ENCODE data around the gene RPS14.

RPS14 gene

DNA sequence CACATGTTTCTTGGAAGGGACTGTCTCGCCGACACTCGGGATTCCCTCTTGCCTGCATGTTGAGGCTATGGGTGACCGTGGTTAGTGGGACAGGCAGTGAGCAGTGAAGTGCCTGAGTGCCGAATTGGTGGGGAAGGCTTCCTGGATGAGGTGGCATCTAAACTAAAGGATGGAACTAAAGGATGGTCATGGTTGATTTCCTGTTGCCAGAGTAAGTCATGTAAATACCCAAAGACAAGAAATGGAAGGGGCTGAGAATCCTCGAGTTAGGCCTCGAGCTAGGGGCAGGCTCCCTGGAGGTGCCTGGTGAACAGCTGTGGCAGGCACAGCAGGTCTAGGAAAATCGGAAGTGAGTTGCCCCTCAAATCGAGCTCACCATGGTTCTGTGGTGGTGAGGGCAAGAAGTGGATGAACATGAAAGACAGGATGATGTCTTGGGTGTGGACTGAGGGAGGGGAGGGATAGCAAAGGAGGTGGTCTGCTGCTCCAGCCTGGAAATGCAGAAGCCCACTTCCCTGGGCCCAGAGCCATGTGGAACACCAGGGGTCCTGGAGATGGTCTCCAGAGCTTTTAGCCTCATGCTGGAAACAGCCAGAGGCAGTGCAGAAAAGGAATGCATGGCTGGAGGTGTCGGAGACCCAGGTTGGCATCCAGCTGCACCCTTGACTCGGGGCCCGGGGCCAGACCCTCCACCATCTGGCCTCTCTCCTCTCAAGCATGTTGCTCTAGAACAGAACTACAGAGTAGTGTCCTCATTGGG lies 49.0 kb downstream of the RPS14 start:
- no peak for DNase-seq (ENCODE audit: low read depth)

DNA sequence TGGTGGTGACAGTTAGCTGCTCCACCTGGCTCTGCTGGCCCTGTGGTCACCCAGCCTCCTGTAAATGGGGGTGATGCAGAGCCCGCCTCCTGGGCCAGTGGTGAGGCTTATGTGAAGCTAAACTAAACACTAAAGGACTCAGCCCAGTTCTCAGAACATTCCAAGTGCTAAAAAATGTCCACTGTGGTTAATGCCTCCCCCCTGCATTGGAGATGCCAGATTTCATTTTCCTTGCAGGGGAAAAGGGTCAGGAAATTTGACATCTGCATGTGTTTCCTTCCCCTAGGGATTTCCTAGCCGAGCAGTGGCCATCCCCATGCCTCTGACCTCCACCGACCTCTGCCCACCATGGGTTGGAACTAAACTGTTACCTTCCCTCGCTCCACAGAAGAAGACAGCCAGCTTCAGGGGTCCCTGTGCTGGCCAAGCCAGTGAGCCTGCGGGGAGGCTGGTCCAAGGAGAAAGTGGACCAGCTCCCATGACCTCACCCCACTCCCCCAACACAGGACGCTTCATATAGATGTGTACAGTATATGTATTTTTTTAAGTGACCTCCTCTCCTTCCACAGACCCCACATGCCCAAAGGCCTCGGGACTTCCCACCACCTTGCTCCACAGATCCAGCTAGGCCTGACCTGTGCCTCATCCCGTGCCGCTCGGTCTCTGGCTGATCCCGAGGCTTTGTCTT lies 49.9 kb downstream of the RPS14 start:
- no peak for DNase-seq (ENCODE audit: low read depth)

DNA sequence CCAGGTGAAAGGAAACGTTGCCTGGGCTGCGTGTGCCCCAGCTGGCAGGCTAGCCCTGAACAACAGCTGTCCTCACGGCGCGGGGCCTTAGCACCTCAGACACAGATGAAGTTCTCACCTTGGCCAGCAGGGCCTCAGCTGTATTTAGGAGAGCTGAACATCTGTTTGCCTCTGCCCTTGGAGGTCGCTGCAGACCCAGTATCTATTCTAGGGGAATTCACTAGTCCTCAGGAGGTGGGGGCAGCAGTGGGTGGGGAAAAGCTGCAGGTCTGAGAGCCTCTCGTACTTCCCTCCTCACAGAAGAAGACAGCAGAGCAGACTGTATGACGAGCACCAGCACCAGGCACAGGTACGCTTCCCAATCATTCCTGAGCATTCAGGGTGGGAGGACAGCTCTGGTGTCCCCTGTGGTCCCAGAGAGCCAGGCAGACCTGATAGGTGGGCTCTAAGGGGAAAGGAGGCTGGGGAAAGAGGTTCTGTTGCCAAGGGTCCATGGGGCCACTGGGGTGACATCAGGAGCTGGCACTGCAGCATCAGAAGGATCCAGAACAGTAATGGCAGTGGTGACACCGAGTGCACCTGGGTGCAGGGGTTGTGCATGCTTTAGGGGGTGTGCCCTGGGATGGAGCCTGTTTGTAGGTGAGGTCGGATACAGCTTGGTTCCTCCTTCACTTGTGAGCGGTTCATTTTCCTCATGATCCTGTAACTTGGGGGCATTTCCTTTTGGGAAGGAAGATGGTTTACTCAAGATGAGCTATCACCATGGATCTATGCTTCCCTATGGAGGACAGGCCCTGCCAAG lies 50.6 kb downstream of the RPS14 start:
- DNase-seq (ENCODE audit: low read depth): no peak

DNA sequence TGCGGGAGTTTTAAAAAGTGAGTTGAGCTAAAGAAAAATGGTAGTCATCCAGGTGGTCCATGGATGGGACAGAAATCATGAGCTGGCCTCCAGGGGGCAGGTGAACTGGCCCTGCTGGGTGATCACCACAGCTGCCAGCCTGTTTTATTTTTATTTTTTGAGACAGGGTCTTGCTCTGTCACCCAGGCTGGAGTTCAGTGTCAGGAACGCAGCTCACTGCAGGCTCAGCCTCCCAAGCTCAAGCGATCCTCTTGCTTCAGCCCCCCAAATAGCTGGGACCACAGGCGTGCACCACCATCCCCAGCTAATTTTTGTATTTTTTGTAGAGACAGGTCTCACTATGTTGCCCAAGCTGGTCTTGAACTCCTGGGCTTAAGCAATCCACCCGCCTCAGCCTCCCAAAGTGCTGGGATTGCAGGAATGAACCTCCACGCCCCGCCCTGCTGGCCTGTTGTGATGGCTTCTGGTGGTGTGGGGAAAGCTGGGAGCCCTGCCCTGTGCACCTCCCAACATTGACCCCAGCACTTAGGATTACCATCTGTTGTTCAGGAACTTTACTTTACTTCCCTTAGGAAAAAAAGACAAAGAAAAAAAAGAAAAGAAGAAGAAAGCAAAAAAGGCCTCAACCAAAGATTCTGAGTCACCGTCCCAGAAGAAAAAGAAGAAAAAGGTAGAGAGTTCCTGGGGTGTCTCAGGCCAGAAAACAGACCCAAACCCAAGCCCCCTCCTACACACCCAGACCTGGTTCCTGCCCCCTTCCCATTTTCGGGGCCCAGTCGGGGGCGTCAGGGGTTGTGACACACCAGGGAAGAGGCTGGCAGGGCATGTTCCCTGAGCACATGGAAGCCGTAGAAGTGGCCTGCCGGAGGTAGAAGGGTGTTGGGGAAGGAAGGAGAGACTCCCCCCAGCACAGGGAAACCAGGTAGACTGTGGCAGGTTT lies 51.5 kb downstream of the RPS14 start:
- DNase-seq (ENCODE audit: low read depth): no peak

DNA sequence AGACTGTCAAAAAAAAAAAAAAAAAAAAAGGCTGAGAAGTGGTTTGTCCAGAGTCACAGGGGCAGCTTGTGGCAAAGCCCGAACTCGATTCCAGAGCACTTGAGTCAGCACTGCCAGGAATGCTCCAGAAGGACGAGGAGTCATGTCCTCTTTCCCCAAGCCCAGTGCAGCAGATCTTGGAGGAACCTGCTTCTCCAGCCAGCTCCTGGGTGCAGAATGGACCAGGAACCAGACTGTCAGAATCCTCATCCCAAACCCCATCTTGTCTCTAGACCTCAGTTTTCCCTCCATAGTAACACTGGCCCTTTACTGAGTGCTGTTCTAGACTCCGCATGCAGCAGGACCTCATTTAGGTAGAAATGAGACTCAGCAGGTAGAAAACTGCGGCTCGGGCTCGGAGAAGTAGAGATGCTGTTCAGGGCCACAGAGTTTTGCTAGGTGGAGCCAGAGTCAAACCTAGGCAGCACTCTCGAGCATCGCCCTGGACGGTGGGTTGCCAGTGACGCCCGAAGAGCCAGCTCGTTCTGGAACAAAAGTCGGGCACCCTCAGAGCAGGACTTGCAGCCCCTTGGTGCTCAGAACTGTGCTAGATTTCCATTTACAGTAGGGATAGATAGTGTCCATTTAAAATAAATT lies 52.3 kb downstream of the RPS14 start:
- DNase-seq (ENCODE audit: low read depth): no peak

DNA sequence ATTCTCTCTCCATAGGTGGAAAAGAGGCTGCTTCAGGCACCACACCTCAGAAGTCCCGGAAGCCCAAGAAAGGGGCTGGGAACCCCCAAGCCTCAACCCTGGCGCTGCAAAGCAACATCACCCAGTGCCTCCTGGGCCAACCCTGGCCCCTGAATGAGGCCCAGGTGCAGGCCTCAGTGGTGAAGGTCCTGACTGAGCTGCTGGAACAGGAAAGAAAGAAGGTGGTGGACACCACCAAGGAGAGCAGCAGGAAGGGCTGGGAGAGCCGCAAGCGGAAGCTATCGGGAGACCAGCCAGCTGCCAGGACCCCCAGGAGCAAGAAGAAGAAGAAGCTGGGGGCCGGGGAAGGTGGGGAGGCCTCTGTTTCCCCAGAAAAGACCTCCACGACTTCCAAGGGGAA lies 53.3 kb downstream of the RPS14 start:
- DNase-seq (ENCODE audit: low read depth): no peak

DNA sequence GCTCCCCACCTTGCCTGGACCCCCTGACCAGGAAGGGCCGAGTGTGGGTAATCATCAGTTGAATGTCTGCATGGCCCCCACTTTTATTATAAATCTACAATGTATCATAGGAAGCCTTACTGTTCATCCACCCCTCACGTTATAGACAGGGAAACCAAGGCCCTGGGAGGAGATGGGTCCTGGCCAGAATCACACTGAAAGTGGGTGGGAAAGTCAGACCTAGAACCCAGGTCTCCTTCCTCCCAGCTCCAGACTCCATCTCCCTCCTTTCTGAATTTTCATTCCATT lies 53.9 kb downstream of the RPS14 start:
- DNase-seq (ENCODE audit: low read depth): no peak

DNA sequence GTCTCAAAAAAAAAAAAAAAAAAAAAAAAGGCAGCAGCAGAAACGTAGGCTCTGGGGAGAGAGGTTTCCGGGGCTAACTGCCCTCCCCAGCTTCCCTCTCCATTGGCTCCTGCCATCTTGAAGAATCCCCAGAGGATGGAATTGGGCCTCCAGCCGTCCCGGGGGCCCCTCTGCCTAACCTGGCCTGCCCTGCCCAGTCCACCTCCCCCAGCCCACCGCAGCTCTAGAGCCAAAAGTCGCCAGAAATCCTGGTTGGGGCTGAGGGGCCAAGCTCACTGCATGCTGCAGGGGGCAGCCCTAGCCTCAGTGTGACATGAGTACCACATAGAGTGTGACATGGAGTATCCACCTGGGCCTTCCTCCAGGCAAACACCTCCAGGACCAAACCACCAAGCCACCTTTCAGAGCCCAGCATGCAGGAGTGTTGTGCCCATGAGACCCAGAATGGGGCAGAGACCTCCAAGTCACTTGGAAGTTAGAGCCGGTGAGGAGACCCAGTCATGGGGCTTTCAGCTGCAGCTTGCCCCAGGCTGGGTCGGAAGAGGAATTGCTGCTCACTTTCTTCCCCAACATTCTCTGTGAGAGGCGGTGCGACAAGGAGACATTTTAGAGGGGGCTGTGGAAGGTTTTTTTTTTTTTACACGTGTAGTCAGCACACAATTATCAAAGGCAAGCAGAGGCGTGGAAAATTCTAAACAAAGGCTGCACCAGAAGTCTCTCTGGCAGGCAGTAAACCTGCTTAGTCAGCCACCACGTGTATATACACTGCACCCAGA lies 54.4 kb downstream of the RPS14 start:
- DNase-seq (ENCODE audit: low read depth): no peak

DNA sequence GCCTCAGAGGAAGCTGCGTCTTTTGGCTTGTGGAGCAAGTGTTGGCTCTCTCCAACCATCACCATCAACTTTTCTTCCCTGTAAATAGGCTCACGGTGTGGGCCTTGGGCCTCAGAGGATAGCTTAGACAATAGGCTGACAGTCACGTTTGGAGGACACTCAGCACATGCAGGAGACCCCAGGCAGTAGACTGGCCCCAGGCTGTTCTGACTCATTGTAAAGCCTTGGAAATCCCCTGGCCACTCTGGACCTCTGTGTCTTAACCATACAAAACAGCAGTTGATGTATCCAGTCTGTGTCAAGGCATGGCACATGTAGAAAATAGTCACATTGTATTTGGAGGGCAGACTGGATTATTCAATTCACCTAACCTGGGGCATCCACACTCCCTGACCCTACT lies 55.4 kb downstream of the RPS14 start:
- no peak for DNase-seq (ENCODE audit: low read depth)

DNA sequence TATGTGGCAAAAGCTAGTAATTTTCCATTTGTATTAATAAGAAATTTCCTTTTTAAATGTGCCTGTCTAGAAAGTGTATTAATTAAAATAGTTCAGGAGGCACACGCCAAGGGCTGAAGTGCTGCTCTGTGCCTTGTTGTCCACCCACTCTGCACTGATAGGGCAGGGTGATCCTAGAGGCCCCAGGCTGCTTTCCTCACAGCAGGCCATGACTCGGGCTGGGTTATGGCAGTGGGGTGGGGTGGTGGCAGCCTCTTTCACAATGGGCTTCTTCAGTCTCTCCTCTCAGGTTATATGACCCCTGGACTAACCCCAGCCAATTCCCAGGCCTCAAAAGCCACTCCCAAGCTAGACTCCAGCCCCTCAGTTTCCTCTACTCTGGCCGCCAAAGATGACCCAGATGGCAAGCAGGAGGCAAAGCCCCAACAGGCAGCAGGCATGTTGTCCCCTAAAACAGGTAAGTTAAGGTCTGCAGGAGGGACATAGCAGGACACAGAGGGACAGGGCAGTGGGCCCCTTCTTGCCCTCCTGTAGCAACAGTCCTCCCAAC lies 56.4 kb downstream of the RPS14 start:
- DNase-seq (ENCODE audit: low read depth): no peak

DNA sequence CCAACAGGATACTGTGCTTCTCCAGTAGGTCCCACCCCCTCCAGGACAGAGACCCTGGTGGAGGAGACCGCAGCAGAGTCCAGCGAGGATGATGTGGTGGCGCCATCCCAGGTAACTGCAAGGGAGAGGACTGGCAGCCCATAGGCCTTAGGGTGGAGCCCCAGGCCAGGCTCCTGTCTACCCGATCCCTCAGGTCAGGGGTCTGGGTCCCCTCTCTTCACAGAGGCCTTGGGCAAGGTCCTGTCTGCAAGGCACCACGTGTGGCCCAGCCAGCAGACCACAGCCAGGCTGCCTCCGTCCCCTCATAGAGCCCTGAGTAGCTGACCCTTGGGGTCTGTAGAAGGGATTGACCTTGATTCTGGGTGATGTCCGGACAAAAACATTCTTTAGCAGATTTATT lies 56.9 kb downstream of the RPS14 start:
- no peak for DNase-seq (ENCODE audit: low read depth)

Measured in stimulated activated CD8-positive, alpha-beta memory T cell treated with anti-CD3 and anti-CD28 coated beads, Interleukin-12 subunit alpha, Interleukin-12 subunit beta, amount 100 ng/mL, for 4 hours (primary cell).